ENCODE data around the gene TUBA3D.
"Not testable (repeated sequence)": the region's sequence is repeated elsewhere in the genome, so short reads cannot be mapped to it uniquely, and the experiment has no call there.

TUBA3D gene

DNA sequence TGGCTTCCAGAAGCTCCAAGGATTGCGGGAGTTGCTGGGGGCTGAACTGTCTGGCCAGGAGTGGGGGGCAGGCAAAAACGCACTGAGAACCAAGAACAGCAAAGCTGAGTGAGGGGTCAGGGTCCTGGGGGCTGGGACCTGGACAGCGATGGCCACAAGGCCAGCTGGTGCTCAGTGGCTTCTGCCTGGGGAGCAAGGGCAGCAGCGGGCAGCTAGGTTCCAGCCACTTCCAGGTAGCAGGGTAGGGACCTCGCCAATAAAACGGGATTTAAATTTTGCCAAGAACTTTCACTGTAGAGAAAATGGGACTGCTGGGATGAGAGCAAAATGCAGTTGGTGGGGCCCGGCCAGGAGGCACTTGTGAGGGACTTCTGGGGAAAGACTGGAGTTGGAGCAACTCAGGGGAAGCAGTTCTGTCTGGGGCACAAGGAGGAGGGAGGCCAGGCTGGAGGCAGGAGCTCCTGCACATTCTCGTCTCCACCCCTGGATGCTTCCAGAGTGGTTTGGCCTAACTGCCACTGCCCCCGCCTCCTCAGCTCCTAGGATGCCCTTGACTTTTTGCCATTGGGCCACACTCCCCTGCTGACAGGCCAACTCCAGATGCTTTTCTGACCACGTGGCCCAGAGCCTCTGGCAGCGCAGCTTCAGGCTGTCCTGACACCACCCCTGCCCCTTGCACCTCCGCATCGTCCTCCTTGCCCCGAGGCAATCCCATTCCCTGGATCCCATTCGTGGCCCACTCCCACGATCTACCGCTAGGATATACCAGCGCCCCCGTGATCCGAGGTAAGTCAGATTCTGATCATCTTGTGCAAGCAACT lies 46.3 kb downstream of the TUBA3D start:
- no peak for TF ChIP-seq GATA3 (IDR thresholded peaks at IDR 0.05; ENCODE audit: low read depth, low read length)

DNA sequence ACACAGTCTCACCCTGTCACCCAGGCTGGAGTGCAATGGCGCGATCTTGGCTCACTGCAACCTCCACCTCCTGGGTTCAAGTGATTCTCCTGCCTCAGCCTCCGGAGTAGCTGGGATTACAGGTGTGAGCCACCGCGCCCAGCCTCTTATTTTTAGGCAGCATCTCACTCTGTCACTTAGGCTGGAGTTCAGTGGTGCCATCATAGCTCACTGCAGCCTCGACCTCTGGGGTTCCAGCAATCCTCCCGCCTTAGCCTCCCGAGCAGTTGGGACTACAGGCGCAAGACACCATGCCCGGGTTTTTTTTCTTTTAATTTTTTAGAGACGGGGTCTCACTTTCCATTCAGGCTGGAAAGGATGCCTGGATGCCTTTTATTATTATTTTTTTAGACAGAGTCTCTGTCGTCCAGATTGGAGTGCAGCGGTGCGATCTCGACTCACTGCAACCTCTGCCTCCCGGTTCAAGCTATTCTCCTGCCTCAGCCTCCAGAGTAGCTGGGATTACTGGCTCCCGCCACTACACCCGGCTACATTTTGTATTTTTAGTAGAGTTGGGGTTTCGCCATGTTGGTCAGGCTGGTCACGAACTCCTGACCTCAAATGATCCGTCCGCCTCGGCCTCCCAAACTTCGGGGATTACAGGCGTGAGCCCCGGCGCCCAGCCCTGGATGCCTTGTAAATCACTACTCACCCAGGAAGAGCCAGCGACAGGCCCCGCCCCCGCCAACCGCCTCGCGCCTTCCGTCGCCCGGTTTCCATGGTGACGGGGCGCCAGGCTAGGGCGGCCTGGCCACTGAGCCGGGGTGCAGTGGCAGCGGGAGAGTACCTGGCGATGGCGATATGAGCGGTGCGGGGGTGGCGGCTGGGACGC lies 51.4 kb downstream of the TUBA3D start, which contains the start of gene CCDC74A:
CCDC74A (plus strand) TSS at position 758 of the 871 bp plus-strand sequence; CDS start at position 841, 83 bp downstream.
- TF ChIP-seq GATA3, GATA2 (IDR thresholded peaks at IDR 0.05; ENCODE audit: low read depth, low read length): not testable (repeated sequence)
